GM18498 (cell line): ENCODE data around the gene NDUFA3.

Experiments used
- ATAC-seq: cut with Tn5 transposase; IDR thresholded peaks from one replicate; pipeline ENCODE4 v1.9.1; 2021; ENCODE audit warnings: mild to moderate bottlenecking, moderate library complexity; ENCODE audit not compliant: unreplicated experiment

Gene NDUFA3

DNA sequence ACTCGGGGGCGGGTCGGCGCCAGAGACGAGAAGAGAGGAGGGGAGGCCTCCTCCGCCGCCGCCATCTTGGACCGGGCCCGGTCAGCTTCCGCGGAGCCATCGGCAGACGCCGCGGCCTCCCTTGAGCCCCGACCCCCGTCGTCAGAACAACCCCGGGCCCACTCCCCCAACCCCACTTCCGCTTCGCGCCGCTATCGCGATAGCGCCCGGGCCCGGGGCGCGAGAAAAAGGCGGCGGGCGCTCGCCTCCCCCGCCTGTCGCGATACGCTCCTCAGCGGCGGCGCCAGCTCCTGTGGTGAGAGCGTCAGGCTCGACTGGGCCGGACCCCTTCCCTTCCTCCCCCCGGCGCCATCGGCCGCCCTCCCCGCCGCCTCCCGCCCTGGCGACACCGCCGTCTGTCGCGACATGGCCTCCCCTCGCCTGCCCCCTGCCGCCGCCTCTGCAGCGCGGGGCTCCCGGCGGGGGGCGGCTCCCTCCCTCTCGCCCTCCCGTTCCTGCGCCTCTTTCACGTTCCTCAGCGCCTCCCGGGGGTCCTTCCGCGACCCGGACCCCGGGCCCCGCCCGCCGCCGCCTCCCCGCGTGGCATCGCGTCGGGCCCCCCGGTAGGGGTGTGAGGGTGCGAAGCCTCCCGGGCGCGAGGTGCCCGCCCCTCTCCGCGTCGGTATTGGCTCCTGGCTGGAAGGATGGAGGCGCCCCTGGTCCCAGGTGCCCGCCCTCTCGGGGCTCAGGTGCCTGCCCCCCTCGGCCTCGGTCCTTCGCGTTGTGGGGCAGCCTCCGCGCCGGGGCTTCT lies 35.2 kb downstream of the NDUFA3 start, which contains the start of gene CNOT3:
TSS of gene CNOT3 (plus strand) at position 64 of the 790 bp plus-strand sequence. CDS start 5,217 bp downstream, outside the sequence.
- ATAC-seq = no peak

DNA sequence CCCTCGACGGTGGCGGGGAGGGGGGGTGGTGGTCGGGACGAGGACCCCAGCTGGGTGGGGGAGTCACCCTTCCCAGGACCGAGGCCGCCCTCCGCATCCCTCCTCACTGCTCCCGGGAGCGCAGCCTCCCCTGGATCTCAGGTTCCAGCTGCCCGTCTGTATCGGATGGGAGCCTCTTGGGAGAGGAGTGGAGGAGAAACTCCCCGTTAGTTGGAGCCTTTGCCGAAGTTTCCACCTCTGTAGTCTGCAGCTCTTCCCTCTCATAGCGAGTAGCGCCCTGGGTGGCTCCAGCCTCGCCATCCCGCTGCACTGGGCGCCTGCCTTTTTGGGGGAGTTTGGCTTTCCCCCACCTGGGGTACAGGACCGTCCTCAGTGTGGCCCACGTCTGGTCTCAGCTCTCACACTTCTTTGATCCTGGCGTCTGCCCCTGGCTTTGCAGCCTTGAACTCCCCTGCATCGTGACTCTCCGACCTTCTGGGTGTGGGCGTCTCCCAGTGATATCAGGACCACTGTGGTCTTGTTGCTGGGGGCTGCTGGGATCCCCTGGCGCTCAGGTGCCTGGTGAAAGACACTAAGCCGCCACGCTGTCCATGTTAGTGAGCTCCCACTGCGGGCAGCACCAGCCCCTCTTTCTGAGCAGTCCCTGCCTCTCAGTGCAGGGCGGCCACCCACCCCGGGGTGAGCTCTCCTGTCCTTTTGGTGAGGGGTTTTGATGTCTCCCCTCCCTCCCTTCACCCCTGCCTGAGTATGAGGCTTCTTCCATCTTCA lies 36.0 kb downstream of the NDUFA3 start:
- no peak for ATAC-seq

DNA sequence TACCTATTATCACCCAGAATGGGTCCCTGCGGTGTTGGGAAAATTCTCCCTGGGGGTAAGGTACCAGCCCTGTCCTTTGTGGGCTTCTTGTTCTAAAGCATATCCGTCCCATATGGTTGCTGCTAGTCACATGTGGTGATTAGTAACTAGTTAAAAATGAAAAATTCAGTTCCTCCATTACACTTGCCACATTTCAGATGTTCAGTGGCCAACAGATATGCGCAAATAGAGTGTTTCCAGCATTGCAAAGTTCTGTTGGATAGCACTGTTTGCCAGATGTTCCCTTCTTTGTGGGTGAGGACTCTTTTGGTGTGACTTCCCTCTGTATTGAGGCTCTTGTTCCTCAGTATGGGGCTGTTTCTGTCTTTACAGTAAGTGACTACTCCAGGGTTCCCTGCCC lies 38.7 kb downstream of the NDUFA3 start:
- ATAC-seq = no peak

DNA sequence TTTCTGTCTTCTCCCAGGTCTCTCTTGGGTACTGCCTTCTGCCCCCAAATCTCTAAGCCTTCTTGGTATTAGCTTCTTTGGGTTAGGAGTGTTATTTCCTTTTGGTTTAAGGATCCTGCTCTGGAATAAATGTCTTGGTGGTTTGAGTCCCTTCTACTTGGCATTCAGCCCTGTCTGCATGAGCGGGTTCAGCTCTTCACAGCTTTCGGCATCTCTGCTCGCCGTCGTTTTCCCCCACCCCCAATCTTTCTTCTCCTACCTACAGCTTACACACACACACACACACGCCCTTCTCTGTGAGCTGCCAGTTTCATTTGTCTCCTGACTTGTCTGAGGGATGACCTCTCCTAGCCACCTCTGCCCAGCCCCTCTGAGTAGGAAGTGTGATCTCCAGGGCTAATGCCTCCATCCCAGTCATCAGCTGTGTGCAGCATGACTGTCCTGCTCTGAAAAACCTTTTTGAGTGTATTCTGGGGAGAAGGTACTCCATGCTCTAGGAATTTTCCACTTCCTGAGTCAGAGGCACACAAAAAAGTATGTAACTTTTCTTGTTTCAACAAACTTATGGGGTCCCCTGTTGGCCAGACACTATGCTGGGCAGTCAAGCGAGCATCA lies 39.6 kb downstream of the NDUFA3 start:
- ATAC-seq = no peak

DNA sequence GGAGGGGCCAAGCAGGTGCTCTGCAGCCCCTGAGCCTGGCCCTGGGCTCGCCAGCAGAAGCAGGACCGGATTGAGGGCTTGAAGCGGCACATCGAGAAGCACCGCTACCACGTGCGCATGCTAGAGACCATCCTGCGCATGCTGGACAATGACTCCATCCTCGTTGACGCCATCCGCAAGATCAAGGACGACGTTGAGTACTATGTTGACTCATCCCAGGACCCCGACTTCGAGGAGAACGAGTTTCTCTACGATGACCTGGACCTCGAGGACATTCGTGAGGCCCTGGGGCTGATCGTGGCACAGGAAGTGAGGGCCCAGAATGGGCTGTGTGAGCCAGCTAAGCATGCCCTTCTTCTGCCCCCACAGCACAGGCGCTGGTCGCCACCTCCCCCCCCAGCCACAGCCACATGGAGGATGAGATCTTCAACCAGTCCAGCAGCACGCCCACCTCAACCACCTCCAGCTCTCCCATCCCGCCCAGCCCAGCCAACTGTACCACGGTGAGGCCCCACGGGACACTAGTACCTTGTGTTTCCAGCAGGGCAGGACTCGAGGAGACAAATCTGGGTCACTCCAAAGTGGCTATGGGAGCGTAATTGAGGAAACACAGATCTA lies 43.0 kb downstream of the NDUFA3 start:
- ATAC-seq = no peak

DNA sequence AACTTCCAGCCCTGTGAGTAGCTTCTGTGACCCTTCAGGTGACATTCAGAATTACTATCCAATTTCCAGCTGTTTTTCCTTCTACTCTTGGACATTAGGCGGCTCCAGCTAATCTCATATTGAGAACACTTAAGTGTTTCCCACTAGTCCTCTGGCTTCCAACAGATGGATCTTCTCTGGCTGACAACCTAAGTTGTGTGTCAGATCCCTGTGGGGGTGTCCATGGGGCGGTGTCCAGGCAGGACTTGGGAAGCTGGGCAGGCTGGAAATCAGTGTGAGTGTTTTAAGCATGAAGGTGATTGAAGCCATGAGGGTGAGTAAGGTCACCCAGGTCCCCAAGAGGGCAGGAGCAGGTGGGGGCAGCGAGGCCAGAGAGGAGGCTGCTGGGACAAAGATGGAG lies 45.0 kb downstream of the NDUFA3 start:
- no peak for ATAC-seq

DNA sequence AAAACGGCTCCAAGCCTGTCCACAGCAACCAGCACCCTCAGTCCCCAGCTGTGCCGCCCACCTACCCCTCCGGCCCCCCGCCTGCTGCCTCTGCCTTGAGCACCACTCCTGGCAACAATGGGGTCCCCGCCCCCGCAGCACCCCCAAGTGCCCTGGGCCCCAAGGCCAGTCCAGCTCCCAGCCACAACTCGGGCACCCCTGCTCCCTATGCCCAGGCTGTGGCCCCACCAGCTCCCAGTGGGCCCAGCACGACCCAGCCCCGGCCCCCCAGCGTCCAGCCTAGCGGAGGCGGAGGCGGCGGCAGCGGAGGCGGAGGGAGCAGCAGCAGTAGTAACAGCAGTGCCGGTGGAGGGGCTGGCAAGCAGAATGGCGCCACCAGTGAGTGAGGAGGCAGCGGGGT lies 45.5 kb downstream of the NDUFA3 start:
- no peak for ATAC-seq

DNA sequence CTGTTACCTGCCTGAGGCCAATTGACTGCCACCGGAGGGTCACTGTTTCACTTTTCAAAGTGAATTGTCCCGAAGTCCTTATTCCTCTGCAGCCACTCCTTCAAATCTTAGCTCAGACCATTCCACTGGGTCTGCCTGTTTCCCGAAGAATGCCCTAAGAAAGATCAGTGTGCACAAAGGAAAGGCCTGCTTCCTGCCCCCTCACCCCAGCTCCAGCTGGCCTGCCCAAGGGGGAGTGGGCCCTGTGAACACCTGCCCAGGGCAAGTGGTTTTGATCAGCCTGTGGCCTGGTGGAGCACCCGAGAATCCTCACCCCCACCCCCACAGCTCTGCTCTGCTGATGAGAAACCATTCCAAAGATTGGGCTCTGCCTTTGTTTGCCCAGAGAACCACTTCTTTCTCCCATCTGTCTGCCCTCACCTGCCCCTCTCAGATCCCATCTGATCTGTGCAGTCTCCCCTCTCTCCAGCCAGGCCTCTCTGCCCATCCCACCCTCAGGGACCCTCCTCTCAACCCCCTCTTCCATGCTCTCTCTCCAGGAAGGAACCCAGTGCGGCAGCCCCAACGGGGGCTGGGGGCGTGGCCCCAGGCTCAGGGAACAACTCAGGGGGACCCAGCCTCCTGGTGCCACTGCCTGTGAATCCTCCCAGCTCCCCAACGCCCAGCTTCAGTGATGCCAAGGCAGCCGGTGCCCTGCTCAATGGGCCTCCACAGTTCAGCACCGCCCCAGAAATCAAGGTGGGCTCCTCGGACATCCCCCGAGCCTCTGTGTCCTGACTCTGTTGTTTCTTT lies 46.6 kb downstream of the NDUFA3 start:
- no peak for ATAC-seq

DNA sequence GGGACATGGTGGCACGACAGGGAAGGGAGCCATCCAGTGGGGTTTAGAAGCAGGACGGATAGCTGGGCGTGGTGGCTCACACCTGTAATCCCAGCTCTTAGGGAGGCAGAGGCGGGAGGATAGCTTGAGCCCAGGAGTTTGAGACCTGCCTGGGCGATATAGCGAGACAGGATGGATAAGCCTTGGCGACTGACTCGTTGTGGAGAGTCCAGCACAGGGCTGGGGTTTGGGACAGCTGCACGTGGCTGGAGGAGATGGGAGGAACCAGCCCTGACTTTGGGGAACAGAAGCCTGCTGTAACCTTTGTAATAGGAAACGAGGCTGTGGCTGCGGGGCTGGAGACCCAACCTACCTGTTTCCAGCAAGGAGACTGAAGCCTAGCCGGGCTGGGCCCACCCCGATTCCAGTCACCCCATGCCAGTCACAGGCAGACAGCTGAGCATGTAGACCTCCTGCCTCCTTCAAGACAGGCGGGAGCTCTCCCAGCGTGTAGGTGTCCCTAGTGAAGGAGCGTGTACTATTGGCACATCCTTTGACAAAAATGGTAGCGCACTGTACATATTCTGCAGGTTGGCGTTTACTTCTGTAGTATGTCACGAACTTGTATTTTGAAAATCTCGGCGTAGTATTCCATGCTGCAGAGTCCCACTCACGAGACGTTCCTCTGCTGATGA lies 48.8 kb downstream of the NDUFA3 start:
- ATAC-seq = no peak

DNA sequence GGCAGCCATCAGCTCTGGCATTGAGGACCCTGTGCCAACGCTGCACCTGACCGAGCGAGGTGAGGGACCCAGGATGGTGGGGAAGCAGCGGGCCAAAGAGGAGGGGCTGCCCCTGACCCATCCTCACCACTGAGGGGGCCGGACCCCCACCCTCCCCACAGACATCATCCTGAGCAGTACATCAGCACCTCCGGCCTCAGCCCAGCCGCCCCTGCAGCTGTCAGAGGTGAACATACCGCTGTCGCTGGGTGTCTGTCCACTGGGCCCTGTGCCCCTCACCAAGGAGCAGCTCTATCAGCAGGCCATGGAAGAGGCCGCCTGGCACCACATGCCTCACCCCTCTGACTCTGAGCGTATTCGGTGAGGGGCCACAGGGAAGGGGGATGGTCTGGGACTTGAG lies 49.6 kb downstream of the NDUFA3 start:
- no peak for ATAC-seq

DNA sequence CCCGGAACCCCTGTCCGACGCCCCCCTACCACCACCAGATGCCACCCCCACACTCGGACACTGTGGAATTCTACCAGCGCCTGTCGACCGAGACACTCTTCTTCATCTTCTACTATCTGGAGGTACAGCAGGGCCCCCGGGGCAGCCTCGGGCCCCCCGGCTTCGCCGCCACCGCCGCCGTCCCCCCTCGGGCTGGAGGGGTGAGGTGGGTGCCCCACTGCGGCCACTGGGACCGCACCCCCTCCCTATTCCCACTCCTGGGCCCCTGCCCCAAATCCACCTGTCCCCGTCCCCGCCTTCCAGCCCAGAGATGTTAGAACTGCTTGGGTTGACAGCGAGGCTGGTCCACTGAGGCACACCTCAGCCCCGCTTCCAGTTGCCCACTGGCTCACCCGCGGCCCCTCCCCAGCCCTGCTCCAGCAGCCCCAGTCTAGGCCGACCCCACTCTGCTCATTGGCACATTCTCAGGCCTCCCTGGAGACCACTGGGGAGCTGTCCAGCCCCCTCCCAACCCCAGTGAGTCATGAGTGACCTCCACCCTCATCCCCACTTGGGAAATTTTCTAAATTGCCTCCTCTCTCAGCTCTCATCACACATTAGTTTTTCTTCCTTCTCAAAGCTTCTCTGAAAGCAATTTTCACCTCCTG lies 50.3 kb downstream of the NDUFA3 start:
- ATAC-seq = no peak

DNA sequence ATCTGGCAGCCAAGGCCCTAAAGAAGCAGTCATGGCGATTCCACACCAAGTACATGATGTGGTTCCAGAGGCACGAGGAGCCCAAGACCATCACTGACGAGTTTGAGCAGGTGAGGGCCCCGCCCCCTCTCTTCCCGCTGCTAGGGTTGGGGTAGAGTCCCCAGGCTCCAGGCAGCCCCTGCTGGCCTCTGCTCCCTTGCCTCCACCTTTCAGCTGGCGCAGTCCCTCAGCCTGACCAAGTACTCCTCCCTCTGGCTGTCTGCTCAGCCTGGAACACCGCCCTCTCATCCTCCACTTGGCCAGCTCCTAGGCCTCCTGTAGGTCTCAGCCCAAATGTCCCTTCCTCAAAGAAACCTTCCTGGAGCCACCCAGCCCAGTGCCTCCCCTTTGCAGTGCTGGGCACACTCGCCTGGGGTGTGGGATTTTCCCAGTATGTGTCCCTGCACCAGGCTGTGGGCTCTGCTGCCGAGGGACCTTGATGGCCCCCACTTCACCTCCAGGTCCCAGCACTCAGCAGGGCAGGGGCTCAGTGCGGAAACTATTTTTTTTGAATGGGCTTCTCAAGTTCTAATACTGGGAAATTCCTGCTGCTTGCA lies 51.2 kb downstream of the NDUFA3 start:
- ATAC-seq = no peak

DNA sequence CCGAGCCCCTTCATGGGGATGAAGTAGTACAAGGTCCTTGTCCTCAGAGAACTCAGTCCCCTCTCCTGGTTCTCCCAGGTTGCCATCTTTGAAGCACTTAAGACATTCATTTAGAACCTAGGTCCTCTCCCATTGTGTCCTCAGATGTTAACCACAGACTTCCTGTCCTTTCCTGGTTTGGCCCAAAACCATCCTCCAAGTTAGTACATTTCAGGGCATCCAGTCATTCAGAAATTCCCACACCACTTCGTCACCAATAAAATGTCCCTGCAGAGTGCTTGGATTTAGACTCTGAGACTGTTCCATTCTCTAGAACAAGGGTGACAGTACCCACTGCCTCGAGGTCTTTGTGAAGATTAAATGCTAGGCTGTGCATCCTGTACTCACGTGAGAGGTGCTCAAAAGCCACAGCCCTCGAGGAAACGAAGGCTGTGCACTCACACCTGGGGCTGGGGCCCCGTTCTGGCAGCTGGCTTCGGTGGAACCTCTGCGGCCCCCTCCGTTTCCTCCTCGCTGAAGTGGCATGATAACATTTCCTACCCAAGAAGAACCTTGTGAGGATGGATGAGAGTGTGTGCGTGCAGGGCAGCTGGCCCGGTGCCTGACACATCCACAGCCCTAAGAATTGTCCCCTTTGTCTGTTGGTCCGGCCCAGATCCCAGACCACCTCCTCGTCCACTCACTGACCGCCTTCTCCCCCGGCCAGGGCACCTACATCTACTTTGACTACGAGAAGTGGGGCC lies 52.1 kb downstream of the NDUFA3 start:
- ATAC-seq = no peak

DNA sequence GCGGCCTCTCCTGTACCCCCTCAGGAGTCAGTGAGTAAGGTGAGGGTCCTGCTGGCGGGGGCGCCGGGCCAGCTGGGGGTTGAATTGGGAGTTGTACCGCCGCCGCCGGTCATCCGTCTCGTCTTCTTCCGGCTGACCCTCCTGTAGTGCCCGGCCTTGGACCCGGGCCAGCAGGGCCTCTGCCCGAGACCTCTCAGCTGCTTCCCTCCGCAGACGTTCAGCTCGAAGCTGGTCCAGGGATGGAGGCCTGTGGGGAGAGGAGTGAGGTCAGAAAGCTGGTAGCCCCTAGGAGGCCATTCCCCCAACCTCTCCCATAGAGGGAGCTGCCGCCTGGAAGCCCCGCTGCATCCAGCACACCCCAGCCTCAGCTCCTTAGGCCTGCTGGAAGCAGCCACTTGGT lies 53.0 kb downstream of the NDUFA3 start:
- no peak for ATAC-seq

DNA sequence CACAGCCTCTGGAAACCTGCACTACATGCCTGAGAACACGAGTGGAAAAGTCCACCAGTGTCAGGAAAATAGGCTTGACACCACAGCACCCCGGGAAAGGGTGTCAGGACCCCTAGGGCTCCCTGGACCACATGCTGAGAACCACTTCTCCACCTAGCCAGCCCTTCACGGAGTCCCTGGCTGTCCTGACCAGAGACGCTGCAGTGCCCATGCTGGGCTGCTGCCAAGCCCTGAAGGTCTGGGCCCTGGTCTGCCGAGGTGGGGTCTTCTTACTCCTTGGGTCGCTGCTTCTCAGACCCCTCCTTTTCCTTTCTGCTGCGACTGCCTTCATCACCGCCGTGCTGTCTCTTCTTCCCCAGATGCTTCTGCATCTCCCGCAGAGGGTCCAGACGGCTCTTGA lies 53.8 kb downstream of the NDUFA3 start:
- ATAC-seq = no peak

DNA sequence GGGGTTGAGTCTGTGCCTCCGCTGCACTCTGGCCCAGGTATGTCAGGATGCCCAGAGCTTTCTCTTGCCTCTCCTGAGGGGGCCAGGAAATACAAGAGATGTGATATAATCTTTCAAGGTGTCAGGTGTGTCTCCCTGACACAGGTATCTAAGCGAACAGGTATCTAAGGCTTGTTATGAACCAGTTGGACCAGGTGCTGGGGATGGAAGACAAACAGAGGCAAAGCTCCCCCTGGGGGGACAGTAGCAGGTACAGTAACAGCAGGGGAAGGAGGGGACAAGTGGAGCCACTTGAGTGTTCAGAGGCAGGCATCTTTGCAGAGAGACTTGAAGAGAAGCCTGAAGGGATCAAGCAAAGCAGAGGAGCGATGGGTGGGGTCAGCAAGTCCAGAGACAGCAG lies 54.3 kb downstream of the NDUFA3 start:
- no peak for ATAC-seq
